Measurements from ENCODE around the gene CARHSP1.

CARHSP1 gene

DNA sequence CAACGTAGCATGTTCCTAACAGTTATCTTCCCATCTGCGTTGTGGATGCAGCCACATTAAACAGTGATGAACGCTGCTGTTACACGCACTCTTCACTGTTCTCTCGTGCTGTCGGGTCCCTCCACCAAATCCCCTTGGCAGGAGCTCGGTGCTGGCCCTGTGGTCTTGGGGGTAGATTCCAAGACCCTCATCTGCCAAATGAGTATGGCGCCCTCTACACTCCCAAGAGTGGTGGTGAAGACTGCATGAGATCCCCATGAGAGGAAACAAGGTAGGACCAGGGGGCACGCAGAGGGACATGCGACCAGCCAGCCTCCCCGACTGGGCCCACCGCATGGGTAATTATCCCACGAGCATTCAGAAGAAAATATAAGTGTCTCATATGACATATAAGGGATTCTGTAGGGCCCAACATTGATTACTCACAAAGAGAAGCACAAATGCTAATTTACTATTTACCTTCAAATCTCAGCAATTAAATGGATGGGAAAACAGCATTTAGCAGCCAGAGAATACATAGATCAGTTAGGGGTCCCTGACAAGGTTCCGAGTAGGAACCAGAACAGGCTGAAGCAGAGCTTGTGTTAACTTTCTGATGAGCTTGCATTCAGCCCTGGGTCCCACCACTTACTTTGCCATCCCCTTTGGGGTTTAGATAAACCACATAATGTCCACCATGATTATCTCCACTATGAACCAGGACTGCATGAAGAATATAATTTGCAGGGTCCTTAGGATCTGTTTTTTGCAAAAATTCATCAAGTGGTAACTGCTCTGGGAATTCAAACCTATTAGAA lies 37.2 kb upstream of the CARHSP1 start:
- Histone ChIP-seq H3K9me3 (ENCODE audit: control insufficient read depth, insufficient read depth, low read depth, low read length) (no peaks in the 10 kb centered on the region), H3K4me3 (ENCODE audit: low read depth, low read length) (no peak overlapping the region), H3K36me3 (ENCODE audit: control insufficient read depth in 2 of 2, insufficient read depth in 1 of 2, low read length in 2 of 2) (peaks cover 29 to 96% of the 10 kb centered on the region in 2 experiments), H3K27ac (ENCODE audit: extremely low read depth, low read depth, low read length) (no peak overlapping the region), H3K4me1 (ENCODE audit: control insufficient read depth, insufficient read depth, low read length) (no peaks in the 10 kb centered on the region)
- TF ChIP-seq, protein P1, sequence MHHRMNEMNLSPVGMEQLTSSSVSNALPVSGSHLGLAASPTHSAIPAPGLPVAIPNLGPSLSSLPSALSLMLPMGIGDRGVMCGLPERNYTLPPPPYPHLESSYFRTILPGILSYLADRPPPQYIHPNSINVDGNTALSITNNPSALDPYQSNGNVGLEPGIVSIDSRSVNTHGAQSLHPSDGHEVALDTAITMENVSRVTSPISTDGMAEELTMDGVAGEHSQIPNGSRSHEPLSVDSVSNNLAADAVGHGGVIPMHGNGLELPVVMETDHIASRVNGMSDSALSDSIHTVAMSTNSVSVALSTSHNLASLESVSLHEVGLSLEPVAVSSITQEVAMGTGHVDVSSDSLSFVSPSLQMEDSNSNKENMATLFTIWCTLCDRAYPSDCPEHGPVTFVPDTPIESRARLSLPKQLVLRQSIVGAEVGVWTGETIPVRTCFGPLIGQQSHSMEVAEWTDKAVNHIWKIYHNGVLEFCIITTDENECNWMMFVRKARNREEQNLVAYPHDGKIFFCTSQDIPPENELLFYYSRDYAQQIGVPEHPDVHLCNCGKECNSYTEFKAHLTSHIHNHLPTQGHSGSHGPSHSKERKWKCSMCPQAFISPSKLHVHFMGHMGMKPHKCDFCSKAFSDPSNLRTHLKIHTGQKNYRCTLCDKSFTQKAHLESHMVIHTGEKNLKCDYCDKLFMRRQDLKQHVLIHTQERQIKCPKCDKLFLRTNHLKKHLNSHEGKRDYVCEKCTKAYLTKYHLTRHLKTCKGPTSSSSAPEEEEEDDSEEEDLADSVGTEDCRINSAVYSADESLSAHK (tag by site-specific recombination; IDR thresholded peaks at IDR 0.05): no peak
- TF ChIP-seq, protein P2, sequence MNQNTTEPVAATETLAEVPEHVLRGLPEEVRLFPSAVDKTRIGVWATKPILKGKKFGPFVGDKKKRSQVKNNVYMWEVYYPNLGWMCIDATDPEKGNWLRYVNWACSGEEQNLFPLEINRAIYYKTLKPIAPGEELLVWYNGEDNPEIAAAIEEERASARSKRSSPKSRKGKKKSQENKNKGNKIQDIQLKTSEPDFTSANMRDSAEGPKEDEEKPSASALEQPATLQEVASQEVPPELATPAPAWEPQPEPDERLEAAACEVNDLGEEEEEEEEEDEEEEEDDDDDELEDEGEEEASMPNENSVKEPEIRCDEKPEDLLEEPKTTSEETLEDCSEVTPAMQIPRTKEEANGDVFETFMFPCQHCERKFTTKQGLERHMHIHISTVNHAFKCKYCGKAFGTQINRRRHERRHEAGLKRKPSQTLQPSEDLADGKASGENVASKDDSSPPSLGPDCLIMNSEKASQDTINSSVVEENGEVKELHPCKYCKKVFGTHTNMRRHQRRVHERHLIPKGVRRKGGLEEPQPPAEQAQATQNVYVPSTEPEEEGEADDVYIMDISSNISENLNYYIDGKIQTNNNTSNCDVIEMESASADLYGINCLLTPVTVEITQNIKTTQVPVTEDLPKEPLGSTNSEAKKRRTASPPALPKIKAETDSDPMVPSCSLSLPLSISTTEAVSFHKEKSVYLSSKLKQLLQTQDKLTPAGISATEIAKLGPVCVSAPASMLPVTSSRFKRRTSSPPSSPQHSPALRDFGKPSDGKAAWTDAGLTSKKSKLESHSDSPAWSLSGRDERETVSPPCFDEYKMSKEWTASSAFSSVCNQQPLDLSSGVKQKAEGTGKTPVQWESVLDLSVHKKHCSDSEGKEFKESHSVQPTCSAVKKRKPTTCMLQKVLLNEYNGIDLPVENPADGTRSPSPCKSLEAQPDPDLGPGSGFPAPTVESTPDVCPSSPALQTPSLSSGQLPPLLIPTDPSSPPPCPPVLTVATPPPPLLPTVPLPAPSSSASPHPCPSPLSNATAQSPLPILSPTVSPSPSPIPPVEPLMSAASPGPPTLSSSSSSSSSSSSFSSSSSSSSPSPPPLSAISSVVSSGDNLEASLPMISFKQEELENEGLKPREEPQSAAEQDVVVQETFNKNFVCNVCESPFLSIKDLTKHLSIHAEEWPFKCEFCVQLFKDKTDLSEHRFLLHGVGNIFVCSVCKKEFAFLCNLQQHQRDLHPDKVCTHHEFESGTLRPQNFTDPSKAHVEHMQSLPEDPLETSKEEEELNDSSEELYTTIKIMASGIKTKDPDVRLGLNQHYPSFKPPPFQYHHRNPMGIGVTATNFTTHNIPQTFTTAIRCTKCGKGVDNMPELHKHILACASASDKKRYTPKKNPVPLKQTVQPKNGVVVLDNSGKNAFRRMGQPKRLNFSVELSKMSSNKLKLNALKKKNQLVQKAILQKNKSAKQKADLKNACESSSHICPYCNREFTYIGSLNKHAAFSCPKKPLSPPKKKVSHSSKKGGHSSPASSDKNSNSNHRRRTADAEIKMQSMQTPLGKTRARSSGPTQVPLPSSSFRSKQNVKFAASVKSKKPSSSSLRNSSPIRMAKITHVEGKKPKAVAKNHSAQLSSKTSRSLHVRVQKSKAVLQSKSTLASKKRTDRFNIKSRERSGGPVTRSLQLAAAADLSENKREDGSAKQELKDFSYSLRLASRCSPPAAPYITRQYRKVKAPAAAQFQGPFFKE (tag by site-specific recombination; IDR thresholded peaks at IDR 0.05; ENCODE audit: borderline replicate concordance): no peak
- TF ChIP-seq IKZF3 (tag by site-specific recombination; IDR thresholded peaks at IDR 0.05) (no peak), ZNF549 (tag by site-specific recombination; IDR thresholded peaks at IDR 0.05) (no peak), ZNF792 (tag by site-specific recombination; IDR thresholded peaks at IDR 0.05) (no peak), ZNF747 (tag by site-specific recombination; IDR thresholded peaks at IDR 0.05) (no peak), REPIN1 (tag by site-specific recombination; IDR thresholded peaks at IDR 0.05; ENCODE audit: low read depth) (no peak), PRDM1 (tag by site-specific recombination; IDR thresholded peaks at IDR 0.05) (no peak), ZNF16 (tag by site-specific recombination; IDR thresholded peaks at IDR 0.05; ENCODE audit: low read depth) (no peak), ZNF274 (IDR thresholded peaks at IDR 0.05; ENCODE audit: low read length) (no peak), ZNF274 (tag by site-specific recombination; IDR thresholded peaks at IDR 0.05; ENCODE audit: borderline replicate concordance) (no peak), ZNF670 (tag by site-specific recombination; IDR thresholded peaks at IDR 0.05; ENCODE audit: low read depth) (no peak), ZFP3 (tag by site-specific recombination; IDR thresholded peaks at IDR 0.05; ENCODE audit: low read depth) (no peak), ZEB2 (tag by site-specific recombination; IDR thresholded peaks at IDR 0.05) (no peak), ZNF776 (tag by site-specific recombination; IDR thresholded peaks at IDR 0.05; ENCODE audit: borderline replicate concordance) (no peak), ZFP37 (tag by site-specific recombination; IDR thresholded peaks at IDR 0.05) (no peak), SETDB1 (IDR thresholded peaks at IDR 0.05; ENCODE audit: insufficient read length, low read length) (no peak)
- TF ChIP-seq, protein P3, sequence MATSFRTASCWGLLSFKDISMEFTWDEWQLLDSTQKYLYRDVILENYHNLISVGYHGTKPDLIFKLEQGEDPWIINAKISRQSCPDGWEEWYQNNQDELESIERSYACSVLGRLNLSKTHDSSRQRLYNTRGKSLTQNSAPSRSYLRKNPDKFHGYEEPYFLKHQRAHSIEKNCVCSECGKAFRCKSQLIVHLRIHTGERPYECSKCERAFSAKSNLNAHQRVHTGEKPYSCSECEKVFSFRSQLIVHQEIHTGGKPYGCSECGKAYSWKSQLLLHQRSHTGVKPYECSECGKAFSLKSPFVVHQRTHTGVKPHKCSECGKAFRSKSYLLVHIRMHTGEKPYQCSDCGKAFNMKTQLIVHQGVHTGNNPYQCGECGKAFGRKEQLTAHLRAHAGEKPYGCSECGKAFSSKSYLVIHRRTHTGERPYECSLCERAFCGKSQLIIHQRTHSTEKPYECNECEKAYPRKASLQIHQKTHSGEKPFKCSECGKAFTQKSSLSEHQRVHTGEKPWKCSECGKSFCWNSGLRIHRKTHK (tag by site-specific recombination; IDR thresholded peaks at IDR 0.05): no peak
- TF ChIP-seq, protein P4, sequence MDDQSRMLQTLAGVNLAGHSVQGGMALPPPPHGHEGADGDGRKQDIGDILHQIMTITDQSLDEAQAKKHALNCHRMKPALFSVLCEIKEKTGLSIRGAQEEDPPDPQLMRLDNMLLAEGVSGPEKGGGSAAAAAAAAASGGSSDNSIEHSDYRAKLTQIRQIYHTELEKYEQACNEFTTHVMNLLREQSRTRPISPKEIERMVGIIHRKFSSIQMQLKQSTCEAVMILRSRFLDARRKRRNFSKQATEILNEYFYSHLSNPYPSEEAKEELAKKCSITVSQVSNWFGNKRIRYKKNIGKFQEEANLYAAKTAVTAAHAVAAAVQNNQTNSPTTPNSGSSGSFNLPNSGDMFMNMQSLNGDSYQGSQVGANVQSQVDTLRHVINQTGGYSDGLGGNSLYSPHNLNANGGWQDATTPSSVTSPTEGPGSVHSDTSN (CRISPR knock-in tag; IDR thresholded peaks at IDR 0.05): no peak
- TF ChIP-seq, protein P5, sequence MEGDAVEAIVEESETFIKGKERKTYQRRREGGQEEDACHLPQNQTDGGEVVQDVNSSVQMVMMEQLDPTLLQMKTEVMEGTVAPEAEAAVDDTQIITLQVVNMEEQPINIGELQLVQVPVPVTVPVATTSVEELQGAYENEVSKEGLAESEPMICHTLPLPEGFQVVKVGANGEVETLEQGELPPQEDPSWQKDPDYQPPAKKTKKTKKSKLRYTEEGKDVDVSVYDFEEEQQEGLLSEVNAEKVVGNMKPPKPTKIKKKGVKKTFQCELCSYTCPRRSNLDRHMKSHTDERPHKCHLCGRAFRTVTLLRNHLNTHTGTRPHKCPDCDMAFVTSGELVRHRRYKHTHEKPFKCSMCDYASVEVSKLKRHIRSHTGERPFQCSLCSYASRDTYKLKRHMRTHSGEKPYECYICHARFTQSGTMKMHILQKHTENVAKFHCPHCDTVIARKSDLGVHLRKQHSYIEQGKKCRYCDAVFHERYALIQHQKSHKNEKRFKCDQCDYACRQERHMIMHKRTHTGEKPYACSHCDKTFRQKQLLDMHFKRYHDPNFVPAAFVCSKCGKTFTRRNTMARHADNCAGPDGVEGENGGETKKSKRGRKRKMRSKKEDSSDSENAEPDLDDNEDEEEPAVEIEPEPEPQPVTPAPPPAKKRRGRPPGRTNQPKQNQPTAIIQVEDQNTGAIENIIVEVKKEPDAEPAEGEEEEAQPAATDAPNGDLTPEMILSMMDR (tag by site-specific recombination; IDR thresholded peaks at IDR 0.05): no peak
- TF ChIP-seq, protein P6, sequence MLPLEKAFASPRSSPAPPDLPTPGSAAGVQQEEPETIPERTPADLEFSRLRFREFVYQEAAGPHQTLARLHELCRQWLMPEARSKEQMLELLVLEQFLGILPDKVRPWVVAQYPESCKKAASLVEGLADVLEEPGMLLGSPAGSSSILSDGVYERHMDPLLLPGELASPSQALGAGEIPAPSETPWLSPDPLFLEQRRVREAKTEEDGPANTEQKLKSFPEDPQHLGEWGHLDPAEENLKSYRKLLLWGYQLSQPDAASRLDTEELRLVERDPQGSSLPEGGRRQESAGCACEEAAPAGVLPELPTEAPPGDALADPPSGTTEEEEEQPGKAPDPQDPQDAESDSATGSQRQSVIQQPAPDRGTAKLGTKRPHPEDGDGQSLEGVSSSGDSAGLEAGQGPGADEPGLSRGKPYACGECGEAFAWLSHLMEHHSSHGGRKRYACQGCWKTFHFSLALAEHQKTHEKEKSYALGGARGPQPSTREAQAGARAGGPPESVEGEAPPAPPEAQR (tag by site-specific recombination; IDR thresholded peaks at IDR 0.05): no peak
- POLR2A ChIA-PET: interaction anchor here (0.6 kb wide), 1 partner anchor 244 kb away, joined by 5 read pairs; no protein-coding TSS in a partner anchor
- CTCF ChIA-PET: interaction anchor here (0.6 to 1.9 kb wide), 12 partner anchors 9 to 270 kb away, joined by 3 to 18 read pairs (median 4); no protein-coding TSS in a partner anchor
